Measurements from ENCODE around the gene SHC4. TPM values are rescaled to one million over a fixed set of nuclear protein-coding genes. Genes with fewer than 3 reads are reported as not detected.
A peak's percentile ranks its signal among the peaks of the same experiment; 100 is the strongest.

The SHC4 gene
- total RNA-seq, 1 donor from 2014 or later: 7.2 TPM

DNA sequence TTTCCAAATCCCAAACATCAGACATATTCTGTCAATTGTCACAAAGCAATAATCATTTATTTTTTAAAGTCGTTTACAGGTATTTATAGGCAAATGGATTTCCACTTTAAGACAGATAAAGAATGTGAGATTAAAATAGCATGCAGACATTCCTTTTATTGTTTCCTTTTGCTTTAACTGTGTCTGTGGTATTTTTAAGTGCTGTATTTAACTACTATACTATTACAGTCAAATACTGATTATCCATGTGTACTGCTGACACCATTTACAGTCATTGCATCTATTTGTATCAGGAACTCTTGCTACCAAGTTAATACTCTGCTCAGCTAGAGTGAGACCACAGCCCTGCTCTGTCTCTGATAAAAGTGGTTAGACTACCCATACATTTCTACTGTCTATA lies 140.0 kb downstream of the SHC4 start:
- TF ChIP-seq, protein P1, sequence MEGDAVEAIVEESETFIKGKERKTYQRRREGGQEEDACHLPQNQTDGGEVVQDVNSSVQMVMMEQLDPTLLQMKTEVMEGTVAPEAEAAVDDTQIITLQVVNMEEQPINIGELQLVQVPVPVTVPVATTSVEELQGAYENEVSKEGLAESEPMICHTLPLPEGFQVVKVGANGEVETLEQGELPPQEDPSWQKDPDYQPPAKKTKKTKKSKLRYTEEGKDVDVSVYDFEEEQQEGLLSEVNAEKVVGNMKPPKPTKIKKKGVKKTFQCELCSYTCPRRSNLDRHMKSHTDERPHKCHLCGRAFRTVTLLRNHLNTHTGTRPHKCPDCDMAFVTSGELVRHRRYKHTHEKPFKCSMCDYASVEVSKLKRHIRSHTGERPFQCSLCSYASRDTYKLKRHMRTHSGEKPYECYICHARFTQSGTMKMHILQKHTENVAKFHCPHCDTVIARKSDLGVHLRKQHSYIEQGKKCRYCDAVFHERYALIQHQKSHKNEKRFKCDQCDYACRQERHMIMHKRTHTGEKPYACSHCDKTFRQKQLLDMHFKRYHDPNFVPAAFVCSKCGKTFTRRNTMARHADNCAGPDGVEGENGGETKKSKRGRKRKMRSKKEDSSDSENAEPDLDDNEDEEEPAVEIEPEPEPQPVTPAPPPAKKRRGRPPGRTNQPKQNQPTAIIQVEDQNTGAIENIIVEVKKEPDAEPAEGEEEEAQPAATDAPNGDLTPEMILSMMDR (IDR thresholded peaks at IDR 0.05): no peak
- Histone ChIP-seq H3K4me3 (no peak overlapping the region), H3K9me3 (no peaks in the 10 kb centered on the region), H3K27ac (no peak overlapping the region), H3K4me1 (no peaks in the 10 kb centered on the region), H3K27me3 (no peaks in the 10 kb centered on the region), H3K36me3 (no peaks in the 10 kb centered on the region)
- DNase-seq (ENCODE audit: low spot score in 2 of 2): no peak
- intact Hi-C loops (cut with DNase I): no loop called here

DNA sequence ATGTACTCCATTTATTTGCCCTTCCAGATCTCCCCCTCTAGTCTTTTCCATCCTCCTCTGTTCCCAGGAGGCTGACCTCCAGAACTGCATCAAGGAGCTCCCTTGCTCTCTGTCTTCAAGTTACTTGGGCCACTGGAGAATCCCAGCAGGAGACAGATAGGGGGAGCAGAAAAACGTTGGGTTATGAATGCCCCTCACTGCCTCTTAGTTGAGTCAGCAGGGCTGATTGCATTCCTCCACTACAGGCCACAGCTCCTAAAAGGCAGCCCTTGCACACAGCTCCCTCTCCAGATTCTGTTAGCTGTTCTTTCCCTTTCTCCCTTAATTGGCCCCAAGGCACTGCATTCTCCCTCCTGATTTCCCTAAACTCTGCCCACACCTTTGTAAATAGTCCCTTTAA lies 140.5 kb downstream of the SHC4 start:
- intact Hi-C loops (cut with DNase I): no loop called here
- no peaks in the 10 kb centered on the region for H3K4me1 ChIP-seq

DNA sequence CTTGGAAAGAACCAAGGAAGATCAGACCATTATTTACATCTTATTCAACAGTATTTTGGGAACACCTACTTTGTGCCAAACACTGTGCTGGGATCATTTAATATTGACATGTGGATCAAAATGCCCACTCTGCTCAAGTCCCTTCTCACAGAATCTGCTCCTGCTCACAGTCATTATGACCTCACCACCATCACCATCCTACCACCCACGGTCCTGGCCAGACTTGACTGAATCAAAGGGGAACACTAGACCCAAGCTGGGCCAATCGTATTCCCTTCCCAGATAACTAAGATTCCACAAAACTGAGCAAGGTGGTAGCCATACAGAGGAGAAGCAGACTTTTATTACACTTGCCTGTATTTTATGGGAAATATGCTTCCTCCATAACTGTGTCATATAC lies 149.4 kb downstream of the SHC4 start:
- TF ChIP-seq, protein P1 (IDR thresholded peaks at IDR 0.05): no peak
- Histone ChIP-seq H3K36me3 (no peaks in the 10 kb centered on the region), H3K9me3 (no peaks in the 10 kb centered on the region), H3K4me1 (peaks cover 3% of the 10 kb centered on the region in 2 donors), H3K27me3 (no peaks in the 10 kb centered on the region), H3K27ac (no peak overlapping the region), H3K4me3 (no peak overlapping the region)
- intact Hi-C loops (cut with DNase I): loop anchor here (5.0 kb wide), 1 partner anchor 167 kb away; the partner anchor contains the start of gene FBN1
- DNase-seq (ENCODE audit: low spot score in 2 of 2): no peak

More for the DNA sequence above, 140.5 kb downstream of the SHC4 start:
- no peak overlapping the region for H3K4me3 ChIP-seq
- H3K36me3 ChIP-seq: no peaks in the 10 kb centered on the region
- no peaks in the 10 kb centered on the region for H3K9me3 ChIP-seq
- no peaks in the 10 kb centered on the region for H3K27me3 ChIP-seq
- no peak overlapping the region for H3K27ac ChIP-seq
- no peak for DNase-seq (ENCODE audit: low spot score in 2 of 2)
- TF ChIP-seq, protein P1 (IDR thresholded peaks at IDR 0.05): no peak

DNA sequence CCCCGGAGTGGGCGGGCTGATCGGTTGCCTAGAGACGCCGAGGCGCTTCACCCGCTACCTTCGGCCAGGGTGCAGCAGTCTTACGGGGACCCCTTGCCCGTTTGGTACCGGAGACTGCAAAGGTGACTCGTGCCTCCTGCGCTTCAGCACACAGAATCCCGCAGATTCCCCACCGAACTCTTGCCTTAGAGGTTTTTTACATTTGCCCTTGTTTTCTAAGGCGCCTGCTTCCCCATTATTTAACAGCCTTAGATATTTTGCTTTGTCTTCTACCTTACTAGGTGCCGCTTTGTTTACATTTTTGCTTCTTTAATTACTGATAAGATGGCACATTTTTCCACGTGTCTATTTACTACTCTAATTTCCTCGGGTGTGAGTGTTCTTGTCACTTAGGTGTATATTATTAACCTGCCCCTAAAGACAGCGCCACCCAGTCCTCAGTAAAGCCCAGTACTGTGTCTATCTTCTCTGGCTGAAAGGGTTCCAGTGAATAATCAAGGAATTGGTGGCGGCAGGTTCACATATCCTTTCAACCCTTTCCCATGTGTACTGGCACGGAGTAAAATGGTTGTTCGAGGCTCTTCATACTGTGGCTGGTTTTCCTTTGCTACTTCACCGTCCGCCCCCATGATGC lies 152.3 kb downstream of the SHC4 start:
- DNase-seq (ENCODE audit: low spot score in 2 of 2): no peak
- Histone ChIP-seq H3K4me3 (peak overlapping the region; percentile 65 to 96), H3K4me1 (peaks cover 3% of the 10 kb centered on the region in 2 donors), H3K27me3 (no peaks in the 10 kb centered on the region), H3K27ac (no peak overlapping the region), H3K9me3 (no peaks in the 10 kb centered on the region), H3K36me3 (no peaks in the 10 kb centered on the region)
- TF ChIP-seq, protein P1 (IDR thresholded peaks at IDR 0.05): no peak
- intact Hi-C loops (cut with DNase I): loop anchor here (5.0 kb wide), 1 partner anchor 164 kb away; the partner anchor contains the start of gene FBN1

DNA sequence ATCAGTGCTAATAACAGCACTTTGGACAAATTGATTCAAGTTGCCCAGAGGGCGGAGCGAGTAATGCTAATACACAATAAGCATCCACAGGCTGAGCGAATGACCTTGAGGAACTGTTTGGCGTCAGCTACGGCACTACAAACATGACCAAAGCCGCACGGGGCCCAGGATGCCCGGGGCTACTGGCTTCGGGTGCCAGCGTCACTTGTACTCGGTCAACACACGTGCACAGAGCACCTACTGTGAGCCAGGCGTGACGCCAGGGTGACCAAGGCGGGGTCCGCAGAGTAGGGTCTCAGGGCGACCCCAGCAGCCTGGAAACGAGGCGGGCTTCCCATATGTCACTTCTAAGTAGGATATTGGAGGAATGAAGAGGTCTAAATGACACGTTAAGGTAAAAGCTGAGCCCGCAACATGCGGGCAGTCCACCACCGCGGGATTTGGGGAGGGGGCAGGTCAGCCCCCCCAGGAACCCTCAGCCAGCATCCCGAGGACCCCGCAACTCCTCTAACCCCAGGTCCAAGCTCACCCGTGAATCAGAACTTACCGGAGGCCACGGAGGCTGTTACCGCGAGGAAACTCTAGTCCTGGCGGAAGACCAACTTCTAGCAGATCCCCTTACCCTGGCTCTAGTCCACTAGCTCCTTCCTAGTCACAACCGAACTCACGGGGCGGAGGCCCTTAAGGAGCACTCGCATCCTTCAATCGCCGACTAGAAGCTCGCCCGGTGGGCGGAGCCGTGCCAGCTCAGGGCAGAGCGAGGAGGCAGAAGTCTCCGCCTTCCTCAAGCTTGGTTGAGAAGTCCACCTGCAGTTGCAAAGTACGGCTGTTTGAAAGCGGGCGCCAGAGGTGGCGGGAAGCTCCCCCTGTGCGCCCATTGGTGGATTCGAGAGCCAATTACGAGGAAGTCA lies 153.1 kb downstream of the SHC4 start, which contains the start of gene CEP152:
TSS of gene CEP152 (minus strand) at position 656 of the 911 bp plus-strand sequence. CDS start 5,420 bp downstream, outside the sequence.
- peak within 1 kb of the TSS; percentile 65 to 96 for H3K4me3 ChIP-seq
- no peaks in the 10 kb centered on the region for H3K36me3 ChIP-seq
- TF ChIP-seq, protein P1 (IDR thresholded peaks at IDR 0.05): no peak
- H3K27me3 ChIP-seq: no peaks in the 10 kb centered on the region
- peak within 1 kb of the TSS in 1 of 2 donors; percentile 37 for H3K27ac ChIP-seq
- H3K4me1 ChIP-seq: peaks cover 3% of the 10 kb centered on the region in 2 donors
- peak; percentile 97 to 99 for DNase-seq (ENCODE audit: low spot score in 2 of 2)
- no peaks in the 10 kb centered on the region for H3K9me3 ChIP-seq
- intact Hi-C loops (cut with DNase I): loop anchor here (5.0 kb wide), 1 partner anchor 163 kb away; the partner anchor contains the start of gene FBN1

Measured in ascending aorta (tissue), 2 donors.